ENCODE data around the gene IWS1.

DNA sequence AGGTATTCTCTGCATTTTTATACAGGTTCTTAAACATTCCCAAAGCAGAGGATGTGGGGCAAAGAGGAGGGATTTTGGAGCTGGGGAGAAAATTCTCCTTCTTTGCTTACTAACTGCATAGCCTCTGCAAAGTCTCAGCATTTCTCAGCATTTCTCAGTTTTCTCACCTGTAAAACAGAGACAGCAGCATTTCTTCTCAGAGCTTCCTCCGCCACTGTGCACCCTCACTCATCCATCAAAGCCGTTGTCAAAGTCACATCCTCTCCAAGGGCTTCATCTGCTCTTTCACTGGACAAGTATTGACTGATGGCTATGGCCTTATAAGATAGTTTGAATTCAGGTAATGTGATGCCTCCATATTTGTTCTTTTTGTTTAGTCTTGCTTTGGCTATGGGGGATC, 26.6 kb upstream of the IWS1 start:
- no peak for TF ChIP-seq POLR2AphosphoS5 (IDR thresholded peaks at IDR 0.05; ENCODE audit: low read depth, low read length)
- TF ChIP-seq TAF1 (IDR thresholded peaks at IDR 0.05; ENCODE audit: borderline replicate concordance, insufficient read depth, low read length): no peak
- TF ChIP-seq, protein P1, sequence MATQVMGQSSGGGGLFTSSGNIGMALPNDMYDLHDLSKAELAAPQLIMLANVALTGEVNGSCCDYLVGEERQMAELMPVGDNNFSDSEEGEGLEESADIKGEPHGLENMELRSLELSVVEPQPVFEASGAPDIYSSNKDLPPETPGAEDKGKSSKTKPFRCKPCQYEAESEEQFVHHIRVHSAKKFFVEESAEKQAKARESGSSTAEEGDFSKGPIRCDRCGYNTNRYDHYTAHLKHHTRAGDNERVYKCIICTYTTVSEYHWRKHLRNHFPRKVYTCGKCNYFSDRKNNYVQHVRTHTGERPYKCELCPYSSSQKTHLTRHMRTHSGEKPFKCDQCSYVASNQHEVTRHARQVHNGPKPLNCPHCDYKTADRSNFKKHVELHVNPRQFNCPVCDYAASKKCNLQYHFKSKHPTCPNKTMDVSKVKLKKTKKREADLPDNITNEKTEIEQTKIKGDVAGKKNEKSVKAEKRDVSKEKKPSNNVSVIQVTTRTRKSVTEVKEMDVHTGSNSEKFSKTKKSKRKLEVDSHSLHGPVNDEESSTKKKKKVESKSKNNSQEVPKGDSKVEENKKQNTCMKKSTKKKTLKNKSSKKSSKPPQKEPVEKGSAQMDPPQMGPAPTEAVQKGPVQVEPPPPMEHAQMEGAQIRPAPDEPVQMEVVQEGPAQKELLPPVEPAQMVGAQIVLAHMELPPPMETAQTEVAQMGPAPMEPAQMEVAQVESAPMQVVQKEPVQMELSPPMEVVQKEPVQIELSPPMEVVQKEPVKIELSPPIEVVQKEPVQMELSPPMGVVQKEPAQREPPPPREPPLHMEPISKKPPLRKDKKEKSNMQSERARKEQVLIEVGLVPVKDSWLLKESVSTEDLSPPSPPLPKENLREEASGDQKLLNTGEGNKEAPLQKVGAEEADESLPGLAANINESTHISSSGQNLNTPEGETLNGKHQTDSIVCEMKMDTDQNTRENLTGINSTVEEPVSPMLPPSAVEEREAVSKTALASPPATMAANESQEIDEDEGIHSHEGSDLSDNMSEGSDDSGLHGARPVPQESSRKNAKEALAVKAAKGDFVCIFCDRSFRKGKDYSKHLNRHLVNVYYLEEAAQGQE (IDR thresholded peaks at IDR 0.05; ENCODE audit: insufficient read depth in 1 of 2, low read depth in 2 of 2, low read length in 2 of 2): no peak

All from PFSK-1 (cell line).